SK-N-MC (cell line): ENCODE data around the gene RABEP2.

Source experiments
- EZH2 ChIP-seq: fragments of 200-600 bp; sonication (generic); IDR thresholded peaks from one replicate; pipeline ENCODE4 v1.6.1; 2017; ENCODE audit warnings: antibody characterized with exemption
- FOXP2 ChIP-seq: optimal IDR thresholded peaks from 2 replicates; pipeline ENCODE3; 2011; ENCODE audit warnings: mild to moderate bottlenecking, moderate library complexity; ENCODE audit not compliant: insufficient read depth; ENCODE audit errors: extremely low read length, control extremely low read depth
- POLR2AphosphoS5 ChIP-seq: IDR thresholded peaks from 2 replicates; pipeline ENCODE4 v1.6.1; 2012; ENCODE audit warnings: mild to moderate bottlenecking, low read depth, low read length, borderline replicate concordance

DNA sequence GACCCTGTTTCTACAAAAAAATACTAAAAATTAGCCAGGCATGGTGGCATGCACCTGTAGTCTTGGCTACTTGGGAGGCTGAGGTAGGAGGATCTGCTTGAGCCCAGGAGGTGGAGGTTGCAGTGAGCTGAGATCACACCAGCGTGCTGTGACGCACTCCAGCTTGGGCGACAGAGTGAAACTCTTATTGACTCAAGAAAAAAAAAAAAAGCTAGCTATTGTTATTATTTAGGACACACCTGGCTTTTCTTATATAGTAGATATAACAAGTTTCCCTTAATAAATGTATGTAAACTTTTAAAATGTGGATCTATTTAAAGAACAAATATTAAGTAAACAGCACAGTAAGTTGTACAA, 1.8 kb downstream of the RABEP2 start:
- TF ChIP-seq POLR2AphosphoS5 = no peak
- no peak for TF ChIP-seq EZH2
- TF ChIP-seq FOXP2 = no peak
